ENCODE measurements around the gene SMYD3.
"Not testable (repeated sequence)": the region's sequence is repeated elsewhere in the genome, so short reads cannot be mapped to it uniquely, and the experiment has no call there.

SMYD3 gene

DNA sequence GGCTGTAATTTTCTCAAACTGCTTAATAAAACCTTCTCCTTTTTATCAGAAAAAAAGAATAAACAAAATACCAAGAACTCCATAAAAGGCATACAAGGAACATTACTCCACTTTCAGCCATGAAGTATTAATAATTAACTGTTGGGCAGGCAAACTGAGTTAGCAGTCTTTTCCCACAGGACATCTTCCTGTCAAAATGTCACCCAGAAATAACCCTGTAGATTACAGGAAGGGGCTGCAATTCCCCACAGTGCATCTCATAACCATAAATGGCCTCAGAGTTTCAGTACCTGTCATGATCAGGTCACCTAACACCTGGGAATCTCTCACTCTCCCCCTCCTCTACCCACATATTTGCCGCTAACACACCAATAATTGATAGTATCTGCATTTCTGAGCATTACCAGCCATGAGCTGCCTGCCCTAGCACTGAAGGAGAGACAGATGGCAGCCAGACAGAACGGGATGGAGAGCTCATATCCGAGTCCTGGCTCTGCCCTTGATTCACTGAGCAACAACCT, 475.0 kb downstream of the SMYD3 start:
- TF ChIP-seq, protein P1, sequence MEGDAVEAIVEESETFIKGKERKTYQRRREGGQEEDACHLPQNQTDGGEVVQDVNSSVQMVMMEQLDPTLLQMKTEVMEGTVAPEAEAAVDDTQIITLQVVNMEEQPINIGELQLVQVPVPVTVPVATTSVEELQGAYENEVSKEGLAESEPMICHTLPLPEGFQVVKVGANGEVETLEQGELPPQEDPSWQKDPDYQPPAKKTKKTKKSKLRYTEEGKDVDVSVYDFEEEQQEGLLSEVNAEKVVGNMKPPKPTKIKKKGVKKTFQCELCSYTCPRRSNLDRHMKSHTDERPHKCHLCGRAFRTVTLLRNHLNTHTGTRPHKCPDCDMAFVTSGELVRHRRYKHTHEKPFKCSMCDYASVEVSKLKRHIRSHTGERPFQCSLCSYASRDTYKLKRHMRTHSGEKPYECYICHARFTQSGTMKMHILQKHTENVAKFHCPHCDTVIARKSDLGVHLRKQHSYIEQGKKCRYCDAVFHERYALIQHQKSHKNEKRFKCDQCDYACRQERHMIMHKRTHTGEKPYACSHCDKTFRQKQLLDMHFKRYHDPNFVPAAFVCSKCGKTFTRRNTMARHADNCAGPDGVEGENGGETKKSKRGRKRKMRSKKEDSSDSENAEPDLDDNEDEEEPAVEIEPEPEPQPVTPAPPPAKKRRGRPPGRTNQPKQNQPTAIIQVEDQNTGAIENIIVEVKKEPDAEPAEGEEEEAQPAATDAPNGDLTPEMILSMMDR (IDR thresholded peaks at IDR 0.05) = no peak
- no peak overlapping the region for H3K4me3 ChIP-seq
- no peak overlapping the region for H3K27ac ChIP-seq

DNA sequence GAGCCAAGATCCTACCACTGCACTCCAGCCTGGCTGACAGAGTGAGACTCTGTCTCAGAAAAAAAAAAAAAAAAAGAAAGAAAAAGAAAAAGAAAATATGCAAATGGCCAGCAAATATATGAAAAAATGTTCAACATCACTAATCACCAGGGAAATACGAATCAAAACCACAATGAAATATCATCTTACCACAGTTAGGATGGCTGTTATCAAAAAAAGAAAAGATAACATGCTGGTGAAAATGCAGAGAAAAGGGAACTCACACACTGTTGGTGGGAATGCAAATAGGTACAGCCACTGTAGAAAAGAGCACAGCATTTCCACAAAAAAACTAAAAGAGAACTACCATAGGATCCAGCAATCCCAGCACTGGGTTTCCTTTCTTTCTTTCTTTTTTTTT, 477.5 kb downstream of the SMYD3 start:
- Histone ChIP-seq H3K4me3 (no peak overlapping the region), H3K27ac (no peak overlapping the region)
- TF ChIP-seq, protein P1 (IDR thresholded peaks at IDR 0.05) = no peak
- DNase-seq (ENCODE audit: low spot score) = no peak

More for the DNA sequence above, 475.0 kb downstream of the SMYD3 start:
- DNase-seq (ENCODE audit: low spot score) = no peak

DNA sequence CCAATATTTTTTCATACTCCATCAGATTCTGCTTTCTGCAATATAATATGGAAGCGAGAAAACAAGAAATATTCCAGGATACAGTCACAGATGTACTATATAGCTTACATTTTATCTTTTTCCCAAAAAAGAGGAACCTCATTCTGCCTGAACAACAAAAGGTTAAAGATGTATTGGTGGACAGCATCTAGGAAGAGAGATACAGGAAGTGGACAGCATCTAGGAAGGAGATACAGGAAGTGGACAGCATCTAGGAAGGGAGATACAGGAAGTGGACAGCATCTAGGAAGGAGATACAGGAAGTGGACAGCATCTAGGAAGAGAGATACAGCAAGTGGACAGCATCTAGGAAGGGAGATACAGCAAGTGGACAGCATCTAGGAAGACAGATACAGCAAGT, 483.0 kb downstream of the SMYD3 start:
- H3K27ac ChIP-seq; H3K4me3 ChIP-seq; DNase-seq (ENCODE audit: low spot score): not testable (repeated sequence)

DNA sequence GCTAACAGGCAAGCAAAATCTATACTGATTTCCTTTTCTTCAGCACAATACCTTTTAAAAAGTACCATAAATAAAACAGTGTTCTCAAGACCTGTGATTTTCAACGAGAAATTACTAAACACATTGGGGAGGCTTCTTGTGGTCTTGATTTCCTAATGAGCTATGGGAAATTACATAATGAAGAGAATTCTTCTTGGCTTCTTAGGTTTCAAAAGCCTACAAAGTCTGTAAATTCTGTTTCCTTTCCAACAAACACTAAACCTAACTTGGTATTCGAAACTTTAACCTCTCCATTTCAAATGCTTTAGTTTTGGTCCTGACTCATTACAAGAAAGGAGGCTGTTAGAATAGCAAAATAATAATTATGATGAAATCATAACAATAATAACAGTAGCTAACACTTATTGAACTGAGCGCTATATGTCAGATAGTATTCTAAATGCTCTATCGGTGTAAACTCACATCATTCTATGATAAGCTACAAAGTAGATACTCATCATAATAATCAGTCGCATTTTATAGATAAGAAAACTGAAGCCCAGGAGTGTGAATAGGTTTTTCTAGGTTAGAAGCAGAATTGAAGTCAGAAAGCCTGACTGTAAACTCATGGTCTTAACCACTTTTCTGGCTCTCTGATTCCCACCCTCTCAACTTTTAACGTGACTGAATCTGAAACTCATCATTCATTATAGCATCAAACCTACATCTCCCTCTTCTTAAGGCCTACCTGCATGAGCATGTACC, 486.7 kb downstream of the SMYD3 start:
- no peak for DNase-seq (ENCODE audit: low spot score)
- TF ChIP-seq, protein P1 (IDR thresholded peaks at IDR 0.05) = no peak
- Histone ChIP-seq H3K27ac (no peak overlapping the region), H3K4me3 (no peak overlapping the region)

DNA sequence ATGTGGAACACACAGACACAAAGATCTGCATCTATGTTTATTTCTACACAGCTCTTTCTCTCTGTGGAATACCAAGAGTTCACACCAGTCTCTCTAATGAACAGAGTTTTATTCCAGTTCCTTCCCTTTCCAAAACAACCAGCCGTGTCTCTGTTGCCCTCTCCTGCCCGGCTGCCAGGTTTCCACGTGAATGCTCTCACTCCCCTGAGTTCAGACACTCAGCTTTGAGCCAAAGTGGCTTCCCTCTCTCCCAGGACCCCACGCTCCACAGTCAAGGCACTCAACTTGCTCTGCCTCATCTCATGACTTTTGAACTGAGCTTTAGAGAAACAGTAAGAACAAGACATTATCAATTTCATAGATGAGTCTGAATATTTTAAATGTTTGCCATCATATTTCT, 488.9 kb downstream of the SMYD3 start:
- TF ChIP-seq, protein P1 (IDR thresholded peaks at IDR 0.05) = no peak
- DNase-seq (ENCODE audit: low spot score) = no peak
- H3K27ac ChIP-seq = no peak overlapping the region
- H3K4me3 ChIP-seq = no peak overlapping the region

DNA sequence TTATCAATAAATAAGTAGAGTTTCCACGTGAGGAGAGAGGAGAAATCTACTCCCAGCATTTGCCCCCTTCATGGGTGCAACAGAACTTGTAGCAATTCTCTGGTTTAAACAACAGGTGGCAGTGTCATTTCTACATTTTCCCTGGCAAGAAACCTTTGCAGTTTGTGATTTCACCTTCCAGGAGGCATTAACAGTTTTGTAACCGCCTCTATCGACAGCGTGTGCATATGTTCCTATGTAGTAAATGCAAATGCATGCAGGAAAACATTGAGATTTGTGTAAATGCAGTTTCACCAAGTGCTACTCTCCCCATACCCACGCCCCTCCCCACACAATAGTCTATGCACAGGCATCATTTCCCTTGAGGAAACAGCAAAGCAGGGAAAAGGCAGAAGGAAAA, 494.7 kb downstream of the SMYD3 start:
- TF ChIP-seq, protein P1 (IDR thresholded peaks at IDR 0.05) = no peak
- Histone ChIP-seq H3K4me3 (no peak overlapping the region), H3K27ac (no peak overlapping the region)
- no peak for DNase-seq (ENCODE audit: low spot score)

DNA sequence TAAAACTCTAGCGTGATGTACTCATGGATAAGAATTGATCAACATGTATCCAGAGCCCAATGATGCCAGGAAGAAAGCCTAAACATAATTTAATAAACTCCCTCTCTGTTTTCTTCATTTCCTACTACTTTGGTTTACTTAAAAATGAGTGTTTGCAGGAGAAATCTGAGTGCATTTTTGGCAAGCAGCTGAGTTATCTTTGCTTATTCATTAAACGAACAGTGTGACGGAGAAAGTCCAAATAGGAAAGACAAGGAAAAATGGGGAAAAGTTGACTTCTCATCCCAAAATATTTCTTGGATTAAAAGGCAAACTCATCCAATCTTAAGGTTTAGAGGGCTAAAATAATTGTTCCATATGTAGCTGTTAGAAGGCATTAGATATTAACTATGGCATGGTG, 496.7 kb downstream of the SMYD3 start:
- no peak overlapping the region for H3K27ac ChIP-seq
- TF ChIP-seq, protein P1 (IDR thresholded peaks at IDR 0.05) = no peak
- H3K4me3 ChIP-seq = no peak overlapping the region
- DNase-seq (ENCODE audit: low spot score) = no peak

Measured in coronary artery (tissue), 2 donors.